Stimulated activated CD4-positive, alpha-beta T cell treated with anti-CD3 and anti-CD28 coated beads, TNF-alpha, amount 100 ng/mL, for 24 hours (primary cell): ENCODE measurements around the gene COPZ1.
A peak's percentile ranks its signal among the peaks of the same experiment; 100 is the strongest.

Experiments
- DNase-seq, 3 experiments: peaks; one replicate each; pipeline ENCODE4 v3.0.0-alpha.2; 2020; ENCODE audit warnings: low read depth in 3 of 3

Gene COPZ1

GRCh38 chr12:54394281-54394719 lies 69.4 kb downstream of the COPZ1 start:
- DNase-seq: peak in 1 of 3 experiments; percentile 27

DNA sequence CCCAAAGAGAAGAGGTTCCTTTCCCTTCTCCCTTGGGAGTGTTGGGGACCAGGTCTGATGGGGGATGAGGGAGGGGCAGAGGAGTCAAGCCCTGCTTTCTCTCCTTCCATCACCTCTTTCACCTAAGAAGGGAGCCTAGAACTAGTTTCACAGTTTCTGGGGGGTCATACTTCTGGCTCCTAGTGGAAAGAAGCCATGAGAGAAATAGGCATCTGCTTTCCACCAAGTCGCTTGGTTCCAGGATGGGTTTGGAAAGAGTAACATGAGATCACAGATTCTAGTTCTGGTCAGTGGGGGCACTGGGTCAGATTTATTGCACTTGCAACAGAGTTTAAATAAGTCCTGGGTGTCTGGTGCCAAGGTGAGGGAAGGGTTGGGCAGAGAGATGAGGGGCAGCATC lies 70.1 kb downstream of the COPZ1 start:
- DNase-seq: no peak

DNA sequence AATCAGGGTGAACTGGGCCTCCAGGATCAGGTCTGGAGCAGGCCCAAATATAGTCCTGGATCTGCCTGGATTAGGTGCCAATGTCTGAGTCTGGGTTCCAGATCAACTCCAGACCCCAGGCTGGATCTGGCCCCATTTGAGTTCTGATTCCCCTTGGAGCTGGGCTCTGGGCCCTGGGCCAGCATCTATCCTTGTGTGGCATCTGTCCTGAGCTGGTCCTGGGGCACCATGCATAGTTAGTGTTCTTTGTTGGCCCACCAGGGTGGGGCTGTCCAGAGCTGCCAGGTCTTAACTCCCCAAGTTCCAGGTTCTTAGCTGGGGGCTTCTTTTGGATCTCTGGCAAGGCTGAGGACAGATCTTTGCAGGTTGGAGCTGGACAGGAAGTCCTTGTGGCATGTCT lies 70.6 kb downstream of the COPZ1 start:
- DNase-seq: no peak

DNA sequence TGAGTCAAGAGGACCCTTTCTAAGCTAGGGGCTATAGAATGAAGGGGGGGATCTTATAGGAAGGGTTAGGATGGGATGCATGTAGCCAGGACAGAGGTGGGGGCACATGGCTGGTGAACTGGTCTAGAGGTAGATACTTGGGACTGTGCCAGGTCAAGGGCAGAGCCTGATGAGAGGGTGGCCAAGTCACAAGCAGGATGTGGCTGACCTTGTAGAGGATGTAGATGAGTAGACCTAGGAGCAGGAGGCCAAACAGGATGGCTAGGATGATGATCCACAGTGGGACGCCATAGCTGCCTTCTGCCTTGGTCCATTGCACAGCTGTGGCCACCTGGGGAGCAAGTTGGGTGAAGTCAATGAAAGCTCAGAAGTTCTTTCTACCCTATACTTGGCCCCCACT lies 72.2 kb downstream of the COPZ1 start:
- DNase-seq: no peak

GRCh38 chr12:54398218-54398617 lies 73.3 kb downstream of the COPZ1 start:
- no peak for DNase-seq

DNA sequence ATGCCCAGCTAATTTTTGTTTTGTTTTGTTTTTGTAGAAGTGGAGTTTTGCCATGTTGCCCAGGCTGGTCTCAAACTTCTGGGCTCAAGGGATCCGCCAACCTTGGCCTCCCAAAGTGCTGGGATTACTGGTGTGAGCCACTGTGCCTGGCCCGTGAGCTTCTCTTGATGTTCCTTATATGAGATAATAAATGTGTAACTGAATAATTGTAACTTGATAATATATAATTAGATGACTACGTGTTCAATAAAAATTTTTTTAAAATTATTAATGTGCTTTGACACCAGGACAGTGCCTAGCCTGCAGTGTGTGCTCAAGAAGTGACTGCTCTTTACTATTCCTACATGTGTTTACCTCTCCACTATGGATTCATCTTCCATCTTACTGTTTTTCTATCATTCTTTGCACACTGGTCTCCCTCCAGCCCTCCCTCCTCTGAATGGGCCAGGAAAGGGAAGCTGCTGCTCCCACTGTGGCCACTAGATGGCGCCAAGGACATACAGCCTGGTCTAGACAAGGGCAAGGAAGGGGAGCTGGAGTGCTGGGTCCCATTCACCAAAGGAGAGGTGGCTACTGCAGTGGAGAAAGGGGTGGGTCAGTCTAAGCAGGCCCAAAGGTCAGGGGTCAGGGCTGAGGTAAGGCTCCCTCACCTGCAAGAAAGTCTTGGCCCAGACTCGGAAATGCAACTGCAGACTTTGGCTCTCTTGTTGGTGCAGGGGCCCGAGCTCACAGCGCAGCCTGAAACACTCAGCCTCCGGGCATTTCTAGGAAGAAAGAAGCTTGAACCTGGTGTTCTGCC lies 74.3 kb downstream of the COPZ1 start:
- peak; percentile 74 to 85 (median 80) for DNase-seq

- DNase-seq: no peak
These were observed 76.2 kb downstream of the COPZ1 start for GRCh38 chr12:54401119-54401518.
